ENCODE results near the gene INKA2. TPM values are rescaled to one million over a fixed set of nuclear protein-coding genes. Genes with fewer than 3 reads are reported as not detected.
"Not testable (repeated sequence)": the region's sequence is repeated elsewhere in the genome, so short reads cannot be mapped to it uniquely, and the experiment has no call there.

INKA2 gene
- total RNA-seq, 1 donor from 2014 or later, result 17.7 TPM

GRCh38 chr1:111749628-111750027 is 10.4 kb upstream of the INKA2 start:
- DNase-seq, result no peak

- DNase-seq, result no peak
Observed at GRCh38 chr1:111747947-111748346, 8.8 kb upstream of the INKA2 start.

- DNase-seq, result peak; percentile 70
Observed at GRCh38 chr1:111747282-111747734, 8.1 kb upstream of the INKA2 start.

- no peak for DNase-seq
Observed at GRCh38 chr1:111746614-111746999, 7.4 kb upstream of the INKA2 start.

- peak; percentile 80 for DNase-seq
Observed at GRCh38 chr1:111745675-111746613, 6.7 kb upstream of the INKA2 start.

- no peak for DNase-seq
Observed at GRCh38 chr1:111743679-111744101, 4.5 kb upstream of the INKA2 start.

- no peak for DNase-seq
Observed at GRCh38 chr1:111742938-111743549, 3.8 kb upstream of the INKA2 start.

GRCh38 chr1:111742292-111742691 is 3.1 kb upstream of the INKA2 start:
- DNase-seq, result not testable (repeated sequence)

- peak; percentile 72 for DNase-seq
Observed at GRCh38 chr1:111739925-111740765, 950 bp upstream of the INKA2 start.

GRCh38 chr1:111738436-111739193 is 580 bp downstream of the INKA2 start:
- peak; percentile 95 for DNase-seq

- no peak for DNase-seq
Observed at GRCh38 chr1:111738133-111738435, 1.1 kb downstream of the INKA2 start.

GRCh38 chr1:111737216-111738132 is 1.7 kb downstream of the INKA2 start:
- DNase-seq, result no peak

GRCh38 chr1:111736548-111737215 is 2.5 kb downstream of the INKA2 start:
- DNase-seq, result peak; percentile 87

- peak; percentile 94 for DNase-seq
Observed at GRCh38 chr1:111735858-111736544, 3.2 kb downstream of the INKA2 start.

GRCh38 chr1:111735321-111735720 is 3.9 kb downstream of the INKA2 start:
- DNase-seq, result no peak

- DNase-seq, result no peak
Observed at GRCh38 chr1:111734856-111735255, 4.3 kb downstream of the INKA2 start.

GRCh38 chr1:111734426-111734825 is 4.8 kb downstream of the INKA2 start:
- DNase-seq, result no peak

- no peak for DNase-seq
Observed at GRCh38 chr1:111733992-111734341, 5.2 kb downstream of the INKA2 start.

- peak; percentile 90 for DNase-seq
Observed at GRCh38 chr1:111733183-111733991, 5.8 kb downstream of the INKA2 start.
